Transverse colon (tissue), 4 donors: ENCODE measurements around the gene GNG14.
"Not testable (repeated sequence)": the region's sequence is repeated elsewhere in the genome, so short reads cannot be mapped to it uniquely, and the experiment has no call there.

Source experiments
- EP300 ChIP-seq: sonication (generic); formaldehyde crosslinking; IDR thresholded peaks from one replicate; pipeline ENCODE4 v1.6.1; 2017; ENCODE audit warnings: antibody characterized with exemption, low read depth
- POLR2A ChIP-seq: fragments of 450-650 bp; IDR thresholded peaks from one replicate; pipeline ENCODE4 v1.6.1; 2016; ENCODE audit warnings: antibody characterized with exemption, mild to moderate bottlenecking, moderate library complexity
- POLR2AphosphoS5 ChIP-seq, 3 donors: sonication (generic); formaldehyde crosslinking; IDR thresholded peaks; one replicate each; pipeline ENCODE4 v1.6.1; 2016; ENCODE audit warnings: antibody characterized with exemption in 3 of 3
- TF ChIP-seq, protein P1 (sequence below), 5 experiments: fragments of 200-600 bp in 3 of 5; fragments of 450-650 bp in 2 of 5; sonication (generic) in 3 of 5; IDR thresholded peaks; 1 replicate in 2 of 5; 2 replicates in 3 of 5; pipeline ENCODE4 v1.5.1; 2016 to 2017; ENCODE audit warnings: antibody characterized with exemption in 5 of 5, inconsistent platforms in 3 of 5, mild to moderate bottlenecking in 2 of 5, moderate library complexity in 1 of 5

DNA sequence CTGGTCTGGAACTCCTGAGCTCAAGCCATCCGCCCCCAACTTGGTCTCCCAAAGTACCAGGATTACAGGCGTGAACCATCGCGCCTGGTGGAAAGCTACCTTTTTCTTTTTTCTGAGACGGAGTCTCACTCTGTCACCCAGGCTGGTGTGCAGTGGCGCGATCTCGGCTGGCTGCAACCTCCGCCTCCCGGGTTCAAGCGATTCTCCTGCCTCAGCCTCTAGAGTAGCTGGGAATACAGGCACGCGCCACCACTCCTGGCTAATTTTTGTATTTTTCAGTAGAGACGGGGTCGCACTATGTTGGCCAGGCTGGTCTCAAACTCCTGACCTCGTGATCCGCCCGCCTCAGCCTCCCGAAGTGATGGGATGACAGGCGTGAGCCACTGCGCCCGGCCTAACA is 9.6 kb downstream of the GNG14 start:
- not testable (repeated sequence) for TF ChIP-seq POLR2A; EP300; POLR2AphosphoS5 (IDR thresholded peaks at IDR 0.05)
- TF ChIP-seq, protein P1, sequence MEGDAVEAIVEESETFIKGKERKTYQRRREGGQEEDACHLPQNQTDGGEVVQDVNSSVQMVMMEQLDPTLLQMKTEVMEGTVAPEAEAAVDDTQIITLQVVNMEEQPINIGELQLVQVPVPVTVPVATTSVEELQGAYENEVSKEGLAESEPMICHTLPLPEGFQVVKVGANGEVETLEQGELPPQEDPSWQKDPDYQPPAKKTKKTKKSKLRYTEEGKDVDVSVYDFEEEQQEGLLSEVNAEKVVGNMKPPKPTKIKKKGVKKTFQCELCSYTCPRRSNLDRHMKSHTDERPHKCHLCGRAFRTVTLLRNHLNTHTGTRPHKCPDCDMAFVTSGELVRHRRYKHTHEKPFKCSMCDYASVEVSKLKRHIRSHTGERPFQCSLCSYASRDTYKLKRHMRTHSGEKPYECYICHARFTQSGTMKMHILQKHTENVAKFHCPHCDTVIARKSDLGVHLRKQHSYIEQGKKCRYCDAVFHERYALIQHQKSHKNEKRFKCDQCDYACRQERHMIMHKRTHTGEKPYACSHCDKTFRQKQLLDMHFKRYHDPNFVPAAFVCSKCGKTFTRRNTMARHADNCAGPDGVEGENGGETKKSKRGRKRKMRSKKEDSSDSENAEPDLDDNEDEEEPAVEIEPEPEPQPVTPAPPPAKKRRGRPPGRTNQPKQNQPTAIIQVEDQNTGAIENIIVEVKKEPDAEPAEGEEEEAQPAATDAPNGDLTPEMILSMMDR (IDR thresholded peaks at IDR 0.05), result not testable (repeated sequence)
